Measurements from ENCODE around the gene FMN1.

FMN1 gene

GRCh38 chr15:33055962-33056361, 138.6 kb downstream of the FMN1 start:
- no peak for DNase-seq
- ChIA-PET CTCF (no interaction called here), POLR2A (no interaction called here)
- no peaks in the 10 kb centered on the region for H3K4me1 ChIP-seq (ENCODE audit: control extremely low read depth in 1 of 4, control insufficient read depth in 4 of 4, insufficient read depth in 4 of 4, low read length in 3 of 4)
- H3K9me3 ChIP-seq (ENCODE audit: control extremely low read depth in 1 of 5, control insufficient read depth in 4 of 5, insufficient read depth in 2 of 5, low read depth in 1 of 5, low read length in 4 of 5): no peaks in the 10 kb centered on the region
- H3K36me3 ChIP-seq (ENCODE audit: control insufficient read depth in 4 of 4, insufficient read depth in 4 of 4, low read length in 3 of 4): no peaks in the 10 kb centered on the region
- 50% methylated on average over 1 of the region's 2 CpGs for WGBS (ENCODE audit: insufficient coverage)
- no peak overlapping the region for H3K27ac ChIP-seq (ENCODE audit: insufficient read depth in 1 of 2, low read depth in 1 of 2, low read length in 2 of 2, poor library complexity in 1 of 2, severe bottlenecking in 2 of 2)
- H3K27me3 ChIP-seq (replicated peaks in 2 of 5; ENCODE audit: control insufficient read depth in 4 of 5, insufficient read depth in 5 of 5, low read length in 4 of 5): peaks cover 0 to 8% (median 0%) of the 10 kb centered on the region in 5 experiments
- no peak overlapping the region for H3K4me3 ChIP-seq (ENCODE audit: control insufficient read depth in 1 of 7, extremely low read depth in 1 of 7, insufficient read depth in 4 of 7, low read depth in 2 of 7, low read length in 6 of 7)

GRCh38 chr15:33051528-33051927, 143.0 kb downstream of the FMN1 start:
- DNase-seq: no peak
- Histone ChIP-seq H3K27me3 (replicated peaks in 2 of 5; ENCODE audit: control insufficient read depth in 4 of 5, insufficient read depth in 5 of 5, low read length in 4 of 5) (peaks cover 0 to 2% (median 0%) of the 10 kb centered on the region in 5 experiments), H3K27ac (ENCODE audit: insufficient read depth in 1 of 2, low read depth in 1 of 2, low read length in 2 of 2, poor library complexity in 1 of 2, severe bottlenecking in 2 of 2) (no peak overlapping the region), H3K36me3 (ENCODE audit: control insufficient read depth in 4 of 4, insufficient read depth in 4 of 4, low read length in 3 of 4) (no peaks in the 10 kb centered on the region), H3K9me3 (ENCODE audit: control extremely low read depth in 1 of 5, control insufficient read depth in 4 of 5, insufficient read depth in 2 of 5, low read depth in 1 of 5, low read length in 4 of 5) (peaks cover 1 to 15% (median 2%) of the 10 kb centered on the region in 5 experiments), H3K4me3 (ENCODE audit: control insufficient read depth in 1 of 7, extremely low read depth in 1 of 7, insufficient read depth in 4 of 7, low read depth in 2 of 7, low read length in 6 of 7) (no peak overlapping the region), H3K4me1 (ENCODE audit: control extremely low read depth in 1 of 4, control insufficient read depth in 4 of 4, insufficient read depth in 4 of 4, low read length in 3 of 4) (no peaks in the 10 kb centered on the region)
- ChIA-PET CTCF (no interaction called here), POLR2A (no interaction called here)
- WGBS (ENCODE audit: insufficient coverage): 97% methylated on average over 3 of the region's 5 CpGs

GRCh38 chr15:33048255-33048654, 146.3 kb downstream of the FMN1 start:
- POLR2A ChIA-PET: no interaction called here
- no peaks in the 10 kb centered on the region for H3K4me1 ChIP-seq (ENCODE audit: control extremely low read depth in 1 of 4, control insufficient read depth in 4 of 4, insufficient read depth in 4 of 4, low read length in 3 of 4)
- peaks cover 1 to 29% (median 10%) of the 10 kb centered on the region in 5 experiments for H3K9me3 ChIP-seq (ENCODE audit: control extremely low read depth in 1 of 5, control insufficient read depth in 4 of 5, insufficient read depth in 2 of 5, low read depth in 1 of 5, low read length in 4 of 5)
- no peak for DNase-seq
- no peaks in the 10 kb centered on the region for H3K36me3 ChIP-seq (ENCODE audit: control insufficient read depth in 4 of 4, insufficient read depth in 4 of 4, low read length in 3 of 4)
- no peak overlapping the region for H3K27ac ChIP-seq (ENCODE audit: insufficient read depth in 1 of 2, low read depth in 1 of 2, low read length in 2 of 2, poor library complexity in 1 of 2, severe bottlenecking in 2 of 2)
- H3K4me3 ChIP-seq (ENCODE audit: control insufficient read depth in 1 of 7, extremely low read depth in 1 of 7, insufficient read depth in 4 of 7, low read depth in 2 of 7, low read length in 6 of 7): no peak overlapping the region
- CTCF ChIA-PET: no interaction called here
- WGBS (ENCODE audit: insufficient coverage): no CpG with 5 or more reads among the region's 2 CpGs
- peaks cover 0 to 1% (median 0%) of the 10 kb centered on the region in 5 experiments for H3K27me3 ChIP-seq (replicated peaks in 2 of 5; ENCODE audit: control insufficient read depth in 4 of 5, insufficient read depth in 5 of 5, low read length in 4 of 5)

- H3K27ac ChIP-seq (ENCODE audit: insufficient read depth in 1 of 2, low read depth in 1 of 2, low read length in 2 of 2, poor library complexity in 1 of 2, severe bottlenecking in 2 of 2): no peak overlapping the region
- ChIA-PET CTCF (no interaction called here), POLR2A (no interaction called here)
- no peak for DNase-seq
- H3K36me3 ChIP-seq (ENCODE audit: control insufficient read depth in 4 of 4, insufficient read depth in 4 of 4, low read length in 3 of 4): no peaks in the 10 kb centered on the region
- peaks cover 1 to 37% (median 14%) of the 10 kb centered on the region in 5 experiments for H3K9me3 ChIP-seq (ENCODE audit: control extremely low read depth in 1 of 5, control insufficient read depth in 4 of 5, insufficient read depth in 2 of 5, low read depth in 1 of 5, low read length in 4 of 5)
- H3K27me3 ChIP-seq (replicated peaks in 2 of 5; ENCODE audit: control insufficient read depth in 4 of 5, insufficient read depth in 5 of 5, low read length in 4 of 5): no peaks in the 10 kb centered on the region
- H3K4me1 ChIP-seq (ENCODE audit: control extremely low read depth in 1 of 4, control insufficient read depth in 4 of 4, insufficient read depth in 4 of 4, low read length in 3 of 4): no peaks in the 10 kb centered on the region
- WGBS (ENCODE audit: insufficient coverage): no CpG with 5 or more reads among the region's 2 CpGs
- H3K4me3 ChIP-seq (ENCODE audit: control insufficient read depth in 1 of 7, extremely low read depth in 1 of 7, insufficient read depth in 4 of 7, low read depth in 2 of 7, low read length in 6 of 7): no peak overlapping the region
These were observed 147.4 kb downstream of the FMN1 start for GRCh38 chr15:33047077-33047476.

- Histone ChIP-seq H3K27ac (ENCODE audit: insufficient read depth in 1 of 2, low read depth in 1 of 2, low read length in 2 of 2, poor library complexity in 1 of 2, severe bottlenecking in 2 of 2) (no peak overlapping the region), H3K4me1 (ENCODE audit: control extremely low read depth in 1 of 4, control insufficient read depth in 4 of 4, insufficient read depth in 4 of 4, low read length in 3 of 4) (no peaks in the 10 kb centered on the region), H3K9me3 (ENCODE audit: control extremely low read depth in 1 of 5, control insufficient read depth in 4 of 5, insufficient read depth in 2 of 5, low read depth in 1 of 5, low read length in 4 of 5) (peaks cover 1 to 37% (median 14%) of the 10 kb centered on the region in 5 experiments), H3K36me3 (ENCODE audit: control insufficient read depth in 4 of 4, insufficient read depth in 4 of 4, low read length in 3 of 4) (no peaks in the 10 kb centered on the region), H3K27me3 (replicated peaks in 2 of 5; ENCODE audit: control insufficient read depth in 4 of 5, insufficient read depth in 5 of 5, low read length in 4 of 5) (no peaks in the 10 kb centered on the region), H3K4me3 (ENCODE audit: control insufficient read depth in 1 of 7, extremely low read depth in 1 of 7, insufficient read depth in 4 of 7, low read depth in 2 of 7, low read length in 6 of 7) (no peak overlapping the region)
- WGBS (ENCODE audit: insufficient coverage): 100% methylated on average over 1 of the region's 2 CpGs
- ChIA-PET POLR2A (no interaction called here), CTCF (no interaction called here)
- no peak for DNase-seq
These were observed 148.2 kb downstream of the FMN1 start for GRCh38 chr15:33046329-33046728.

GRCh38 chr15:33045066-33045810, 149.3 kb downstream of the FMN1 start:
- 93% methylated on average over 8 of the region's 8 CpGs for WGBS (ENCODE audit: insufficient coverage)
- H3K4me1 ChIP-seq (ENCODE audit: control extremely low read depth in 1 of 4, control insufficient read depth in 4 of 4, insufficient read depth in 4 of 4, low read length in 3 of 4): no peaks in the 10 kb centered on the region
- H3K27ac ChIP-seq (ENCODE audit: insufficient read depth in 1 of 2, low read depth in 1 of 2, low read length in 2 of 2, poor library complexity in 1 of 2, severe bottlenecking in 2 of 2): no peak overlapping the region
- CTCF ChIA-PET: interaction anchor here (0.8 kb wide), 1 partner anchor 9 kb away, joined by 3 read pairs; no protein-coding TSS in a partner anchor
- POLR2A ChIA-PET: no interaction called here
- no peak for DNase-seq
- H3K4me3 ChIP-seq (ENCODE audit: control insufficient read depth in 1 of 7, extremely low read depth in 1 of 7, insufficient read depth in 4 of 7, low read depth in 2 of 7, low read length in 6 of 7): no peak overlapping the region
- peaks cover 0 to 3% (median 0%) of the 10 kb centered on the region in 5 experiments for H3K27me3 ChIP-seq (replicated peaks in 2 of 5; ENCODE audit: control insufficient read depth in 4 of 5, insufficient read depth in 5 of 5, low read length in 4 of 5)
- no peaks in the 10 kb centered on the region for H3K36me3 ChIP-seq (ENCODE audit: control insufficient read depth in 4 of 4, insufficient read depth in 4 of 4, low read length in 3 of 4)
- H3K9me3 ChIP-seq (ENCODE audit: control extremely low read depth in 1 of 5, control insufficient read depth in 4 of 5, insufficient read depth in 2 of 5, low read depth in 1 of 5, low read length in 4 of 5): peaks cover 1 to 37% (median 14%) of the 10 kb centered on the region in 5 experiments

- Histone ChIP-seq H3K4me3 (ENCODE audit: control insufficient read depth in 1 of 7, extremely low read depth in 1 of 7, insufficient read depth in 4 of 7, low read depth in 2 of 7, low read length in 6 of 7) (no peak overlapping the region), H3K27me3 (replicated peaks in 2 of 5; ENCODE audit: control insufficient read depth in 4 of 5, insufficient read depth in 5 of 5, low read length in 4 of 5) (peaks cover 0 to 3% (median 0%) of the 10 kb centered on the region in 5 experiments), H3K27ac (ENCODE audit: insufficient read depth in 1 of 2, low read depth in 1 of 2, low read length in 2 of 2, poor library complexity in 1 of 2, severe bottlenecking in 2 of 2) (no peak overlapping the region), H3K9me3 (ENCODE audit: control extremely low read depth in 1 of 5, control insufficient read depth in 4 of 5, insufficient read depth in 2 of 5, low read depth in 1 of 5, low read length in 4 of 5) (peaks cover 1 to 34% (median 12%) of the 10 kb centered on the region in 5 experiments), H3K36me3 (ENCODE audit: control insufficient read depth in 4 of 4, insufficient read depth in 4 of 4, low read length in 3 of 4) (no peaks in the 10 kb centered on the region), H3K4me1 (ENCODE audit: control extremely low read depth in 1 of 4, control insufficient read depth in 4 of 4, insufficient read depth in 4 of 4, low read length in 3 of 4) (no peaks in the 10 kb centered on the region)
- WGBS (ENCODE audit: insufficient coverage): 100% methylated on average over 1 of the region's 1 CpG
- no peak for DNase-seq
- ChIA-PET CTCF (interaction anchor here (0.8 kb wide), 1 partner anchor 9 kb away, joined by 3 read pairs; no protein-coding TSS in a partner anchor), POLR2A (no interaction called here)
These were observed 149.9 kb downstream of the FMN1 start for GRCh38 chr15:33044598-33044997.
